Skin epidermis (tissue), 12 donors: Measurements from ENCODE around the gene MYO7B.

Experiments
- H3K27ac ChIP-seq, 21 experiments: fragments of 200-600 bp; sonication (generic) in 11 of 21; one replicate each; pipeline ENCODE4 v1.5.0; 2020; ENCODE audit warnings: mild to moderate bottlenecking in 3 of 21, inconsistent platforms in 2 of 21, moderate library complexity in 2 of 21
- H3K4me3 ChIP-seq, 7 experiments: fragments of 200-600 bp; sonication (generic) in 2 of 7; one replicate each; pipeline ENCODE4 v1.5.0; 2020; ENCODE audit warnings: inconsistent platforms in 2 of 7, mild to moderate bottlenecking in 2 of 7, moderate library complexity in 1 of 7

Gene MYO7B

GRCh38 chr2:127642706-127643438, 107.4 kb downstream of the MYO7B start:
- Histone ChIP-seq H3K4me3 (no peak overlapping the region), H3K27ac (peak overlapping the region in 5 of 21 experiments; percentile 18 to 67 (median 26))

GRCh38 chr2:127643439-127644065, 108.1 kb downstream of the MYO7B start:
- Histone ChIP-seq H3K27ac (peak overlapping the region in 2 of 21 experiments; percentile 21 to 28), H3K4me3 (no peak overlapping the region)

DNA sequence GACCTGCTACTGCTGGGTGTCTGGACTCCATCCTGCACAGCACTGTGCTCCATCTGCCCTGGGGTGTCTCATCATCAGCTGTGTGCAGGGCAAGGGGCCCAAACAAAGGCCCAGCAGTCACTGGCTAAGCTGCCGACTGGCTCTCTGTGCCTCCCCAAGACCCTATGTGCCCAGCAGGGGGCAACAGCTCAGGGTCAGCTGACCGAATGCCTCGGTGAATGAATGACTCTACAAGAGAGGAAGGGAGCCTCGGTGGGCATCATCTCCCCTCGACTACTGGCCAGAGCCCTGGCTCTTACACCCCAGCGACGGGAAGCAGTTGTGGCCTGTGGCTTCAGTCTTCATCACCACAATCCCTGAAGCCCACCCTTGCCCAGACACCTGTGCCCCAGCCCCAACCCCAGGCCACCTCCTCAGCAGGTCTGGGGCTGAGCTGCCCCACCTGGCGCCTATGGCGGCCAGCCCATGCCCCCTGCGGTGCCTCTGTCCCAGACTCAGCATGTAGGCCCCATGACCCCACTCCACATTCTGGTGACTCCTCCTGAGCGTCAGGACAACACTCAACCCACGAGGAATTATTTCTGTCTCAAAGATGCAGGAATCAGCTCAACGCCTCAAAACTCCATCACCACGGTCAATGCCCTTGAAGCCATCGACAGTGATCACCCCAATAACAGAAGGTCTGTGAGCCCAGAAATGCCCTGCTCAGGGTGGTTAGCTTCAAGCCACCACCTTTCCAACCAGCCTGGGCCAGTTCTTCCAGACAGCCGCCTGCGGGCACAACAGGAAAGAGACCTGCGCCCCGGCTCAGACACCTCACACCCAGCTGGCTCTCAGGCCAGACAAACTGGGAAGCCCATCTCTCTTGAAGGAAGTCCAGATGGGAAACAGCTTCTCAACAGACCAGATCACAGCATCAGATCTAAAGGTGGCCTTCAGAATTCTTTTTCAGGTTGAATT, 108.9 kb downstream of the MYO7B start:
- peak overlapping the region in 1 of 21 experiments; percentile 28 for H3K27ac ChIP-seq
- H3K4me3 ChIP-seq = no peak overlapping the region

DNA sequence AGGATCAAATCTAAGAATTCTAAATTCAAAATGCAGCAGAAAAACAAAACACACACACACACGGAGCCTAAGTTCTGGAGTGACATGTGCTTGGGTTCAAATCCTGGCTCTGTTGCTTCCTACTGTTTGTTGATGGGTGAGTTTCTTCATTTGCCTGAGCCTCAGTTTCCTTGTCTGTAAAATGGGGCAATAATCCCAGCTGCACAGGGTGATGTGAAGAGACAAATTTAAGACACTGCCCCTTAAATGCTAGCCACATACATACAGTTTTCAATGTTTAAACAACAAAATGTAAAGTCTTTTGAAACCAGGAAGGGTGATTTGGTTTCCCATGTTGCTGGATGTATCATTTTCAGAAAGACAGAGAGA, 109.5 kb downstream of the MYO7B start:
- Histone ChIP-seq H3K27ac (no peak overlapping the region), H3K4me3 (no peak overlapping the region)

DNA sequence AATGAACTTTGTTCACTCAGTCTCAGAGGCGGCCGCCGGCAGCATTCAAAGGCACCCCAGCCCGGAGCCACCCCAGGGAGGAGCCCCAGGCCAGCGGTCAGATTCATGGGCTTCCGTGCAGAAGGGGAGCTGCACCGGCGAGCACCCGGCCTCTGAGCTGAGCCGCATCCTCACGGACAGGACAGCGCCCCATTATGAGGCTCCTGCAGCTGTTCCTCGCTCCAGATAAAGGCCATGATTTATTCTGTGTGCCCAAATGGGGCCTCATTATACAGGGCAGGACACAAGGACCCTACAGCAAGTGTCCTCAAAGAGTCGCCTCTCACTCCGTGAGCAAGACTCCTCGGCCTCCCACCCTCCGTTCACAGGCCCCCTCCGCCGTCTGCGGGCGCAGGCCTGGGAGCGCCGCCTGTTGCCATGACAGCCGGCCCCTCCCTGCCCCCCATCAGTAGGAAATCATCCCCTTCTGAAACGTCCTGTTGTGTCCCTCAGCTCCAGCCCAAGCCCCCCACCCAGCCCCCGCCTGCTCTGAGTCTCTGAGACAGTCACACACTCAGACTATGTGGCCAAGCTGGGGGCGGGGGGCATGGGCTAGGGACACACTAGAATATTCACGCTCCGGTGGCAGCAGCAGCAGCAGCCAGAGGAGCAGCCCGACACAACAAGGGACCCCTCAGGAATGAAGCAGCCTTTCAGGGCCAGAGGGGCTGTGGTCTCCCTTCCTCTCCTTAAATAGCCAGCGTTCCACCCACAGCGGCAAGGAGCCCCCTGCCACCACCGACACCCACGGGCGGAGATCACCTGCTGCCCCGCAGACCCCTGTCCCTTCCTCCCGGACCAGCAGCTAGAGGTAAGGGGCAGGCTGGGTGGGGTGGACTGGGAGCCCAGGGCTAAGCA, 110.2 kb downstream of the MYO7B start, which contains the start of gene GPR17:
Gene GPR17 (plus strand): TSS at position 759 of the 897 bp plus-strand sequence. CDS start 4,583 bp downstream, outside the sequence.
- peak within 1 kb of the TSS in 6 of 21 experiments; percentile 4 to 63 (median 52) for H3K27ac ChIP-seq
- no peak within 1 kb of the TSS for H3K4me3 ChIP-seq

DNA sequence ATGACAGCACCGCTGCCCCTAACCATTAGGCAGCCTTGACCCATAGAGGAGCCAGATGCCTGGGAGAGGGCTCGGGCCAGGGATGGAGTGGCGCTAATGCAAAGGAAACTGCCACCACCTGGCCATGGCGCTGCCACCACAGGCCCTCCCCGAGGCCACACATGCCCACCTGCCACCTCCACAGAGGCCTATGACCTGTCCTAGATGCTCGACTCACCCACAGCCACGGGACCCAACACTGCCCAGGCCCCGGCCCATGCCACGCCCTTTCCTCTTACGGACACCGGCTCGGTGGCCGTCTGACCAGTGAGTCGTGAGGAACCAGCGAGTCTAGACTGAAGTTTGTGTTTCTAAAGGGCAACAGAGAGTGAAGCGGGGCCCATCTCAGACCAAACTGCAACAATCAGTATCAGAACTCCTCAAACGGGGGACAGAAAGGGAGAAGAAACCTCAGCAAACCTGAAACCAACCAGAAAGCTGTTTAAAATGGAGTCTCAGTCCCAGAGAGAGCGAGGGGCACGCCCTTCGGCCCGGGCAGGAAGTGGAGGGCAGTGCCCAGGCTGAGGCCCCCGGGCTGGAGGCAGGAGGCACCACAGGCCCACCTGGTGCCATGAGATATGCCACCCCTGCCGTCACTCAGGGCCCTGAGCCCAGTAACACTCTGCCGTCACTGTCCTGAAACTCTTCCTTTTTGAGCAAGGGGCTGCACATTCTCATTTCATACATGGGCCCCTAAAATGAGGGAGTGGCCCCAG, 111.2 kb downstream of the MYO7B start:
- Histone ChIP-seq H3K27ac (peak overlapping the region in 6 of 21 experiments; percentile 4 to 63 (median 52)), H3K4me3 (no peak overlapping the region)

DNA sequence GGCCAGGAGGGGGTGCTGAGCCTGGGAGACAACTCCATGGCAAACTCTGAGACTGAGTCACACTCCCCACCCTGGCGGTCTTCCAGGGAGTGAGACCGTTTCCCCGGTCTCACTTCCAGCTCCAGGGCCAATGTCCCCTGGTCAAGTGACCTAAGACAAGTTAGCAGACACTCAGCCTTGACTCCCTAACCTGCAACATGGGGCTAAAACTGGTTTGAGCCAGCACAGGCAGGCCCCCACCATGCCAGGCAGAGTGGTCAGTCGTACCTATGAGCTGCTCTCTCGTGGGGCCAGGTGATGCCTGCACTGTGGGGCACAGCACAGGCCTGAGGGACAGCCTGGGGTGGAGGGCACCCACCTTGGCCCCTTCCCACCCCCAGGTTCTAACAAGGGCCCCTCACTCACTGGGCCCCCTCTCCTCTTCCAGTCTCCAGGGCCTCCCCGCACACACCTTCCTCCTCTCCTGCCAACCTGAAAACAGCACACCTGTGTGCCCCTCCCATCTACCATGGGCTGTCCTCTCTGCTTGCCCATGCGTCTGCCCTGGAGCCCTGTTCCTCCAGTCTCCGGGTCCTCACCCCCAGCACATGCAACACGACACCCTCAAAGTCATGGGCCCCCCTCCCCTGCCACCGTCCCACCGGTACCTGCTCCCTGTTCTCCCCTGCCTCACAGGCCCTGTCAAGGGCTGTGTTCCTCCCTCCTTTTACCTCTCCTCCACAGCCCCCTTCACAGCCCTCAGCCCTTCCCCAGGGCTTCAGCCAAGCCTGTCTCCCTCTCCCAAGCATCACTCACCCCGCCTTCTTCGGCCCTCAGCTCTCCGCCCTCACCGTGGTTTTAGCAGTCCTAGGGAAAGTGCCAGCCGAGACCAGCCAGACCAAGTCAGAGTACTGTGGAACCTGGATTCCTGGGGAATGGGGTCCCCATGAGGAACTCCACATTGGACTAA, 112.0 kb downstream of the MYO7B start:
- Histone ChIP-seq H3K27ac (peak overlapping the region in 3 of 21 experiments; percentile 16 to 63 (median 61)), H3K4me3 (no peak overlapping the region)

DNA sequence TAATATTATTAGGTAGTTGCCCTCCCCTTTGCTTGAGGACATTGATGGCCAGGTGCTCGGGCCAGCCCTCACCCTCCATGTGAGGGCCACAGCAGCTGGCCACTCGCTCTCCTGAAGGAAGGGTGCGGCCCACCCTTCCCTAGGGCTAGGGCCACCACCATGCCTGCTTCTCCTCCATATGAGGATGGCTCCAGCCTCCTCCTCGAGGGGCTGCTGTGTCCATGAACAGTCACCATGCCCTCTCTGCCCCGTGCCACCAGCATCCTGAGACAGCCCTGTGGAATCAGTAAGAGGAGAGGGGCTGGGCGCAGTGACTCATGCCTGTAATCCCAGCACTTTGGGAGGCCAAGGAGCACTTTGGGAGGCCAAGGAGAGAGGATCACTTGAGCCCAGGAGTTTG, 112.8 kb downstream of the MYO7B start:
- no peak overlapping the region for H3K27ac ChIP-seq
- no peak overlapping the region for H3K4me3 ChIP-seq

GRCh38 chr2:127649100-127649611, 113.7 kb downstream of the MYO7B start:
- H3K27ac ChIP-seq = peak overlapping the region in 4 of 21 experiments; percentile 10 to 47 (median 19)
- no peak overlapping the region for H3K4me3 ChIP-seq

DNA sequence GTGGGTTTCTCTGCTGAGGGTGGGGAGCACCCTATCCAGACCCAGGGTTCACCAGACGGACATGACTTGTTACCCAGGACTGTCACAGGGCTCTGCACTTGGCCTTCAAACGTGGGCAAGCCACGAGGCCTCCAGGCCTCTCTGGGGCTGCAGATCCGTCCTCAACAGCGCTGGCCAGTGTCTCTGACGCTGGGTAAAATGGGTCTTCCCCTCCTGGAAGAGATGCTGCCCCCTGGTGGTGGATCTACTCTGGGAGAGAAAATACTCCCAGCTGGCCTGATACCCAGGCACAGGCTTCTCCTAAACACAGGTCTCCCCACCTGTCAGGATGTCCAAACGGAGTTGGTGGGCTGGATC, 114.2 kb downstream of the MYO7B start:
- peak overlapping the region in 5 of 21 experiments; percentile 10 to 47 (median 19) for H3K27ac ChIP-seq
- H3K4me3 ChIP-seq = no peak overlapping the region

DNA sequence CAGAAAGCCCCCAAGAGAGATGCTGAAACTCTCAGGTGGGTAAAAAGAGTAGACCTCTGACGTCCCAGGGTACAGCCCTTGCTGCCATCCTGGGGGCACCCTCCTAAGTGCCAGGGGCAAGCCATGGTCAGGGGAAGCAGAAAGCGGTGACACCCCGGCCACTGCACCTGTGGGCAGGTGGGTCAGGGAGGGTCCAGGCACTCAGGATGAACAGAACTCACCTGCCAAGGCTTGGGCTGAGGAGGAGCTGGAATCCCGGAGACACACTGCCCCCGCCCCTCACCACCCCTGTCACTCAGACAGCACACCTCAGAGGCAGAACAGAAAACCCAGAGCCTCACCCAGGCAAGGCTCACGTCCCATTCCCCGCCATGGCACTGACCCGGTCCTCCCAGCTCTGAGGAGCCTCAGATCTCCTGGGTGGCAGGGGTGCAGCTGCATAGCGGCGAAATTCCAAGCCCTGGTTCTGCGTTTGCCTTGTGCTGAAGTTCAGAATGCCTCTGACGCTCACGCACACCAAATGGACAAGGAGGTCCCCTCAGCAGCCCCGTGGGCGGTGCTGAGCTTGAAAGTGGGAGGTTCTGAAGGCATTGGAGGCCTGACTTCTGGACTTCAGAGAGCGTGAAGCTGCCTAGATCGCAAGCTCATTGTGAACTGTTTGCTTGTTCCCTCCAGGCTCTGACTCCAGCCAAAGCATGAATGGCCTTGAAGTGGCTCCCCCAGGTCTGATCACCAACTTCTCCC, 114.7 kb downstream of the MYO7B start:
- H3K4me3 ChIP-seq = no peak overlapping the region
- peak overlapping the region in 6 of 21 experiments; percentile 10 to 21 (median 18) for H3K27ac ChIP-seq

- H3K4me3 ChIP-seq = no peak overlapping the region
- H3K27ac ChIP-seq = peak overlapping the region in 3 of 21 experiments; percentile 12 to 20 (median 20)
Observed at GRCh38 chr2:127650785-127651380, 115.4 kb downstream of the MYO7B start.

- Histone ChIP-seq H3K27ac (peak overlapping the region in 2 of 21 experiments; percentile 12 to 20), H3K4me3 (no peak overlapping the region)
Observed at GRCh38 chr2:127651381-127651809, 115.9 kb downstream of the MYO7B start.

DNA sequence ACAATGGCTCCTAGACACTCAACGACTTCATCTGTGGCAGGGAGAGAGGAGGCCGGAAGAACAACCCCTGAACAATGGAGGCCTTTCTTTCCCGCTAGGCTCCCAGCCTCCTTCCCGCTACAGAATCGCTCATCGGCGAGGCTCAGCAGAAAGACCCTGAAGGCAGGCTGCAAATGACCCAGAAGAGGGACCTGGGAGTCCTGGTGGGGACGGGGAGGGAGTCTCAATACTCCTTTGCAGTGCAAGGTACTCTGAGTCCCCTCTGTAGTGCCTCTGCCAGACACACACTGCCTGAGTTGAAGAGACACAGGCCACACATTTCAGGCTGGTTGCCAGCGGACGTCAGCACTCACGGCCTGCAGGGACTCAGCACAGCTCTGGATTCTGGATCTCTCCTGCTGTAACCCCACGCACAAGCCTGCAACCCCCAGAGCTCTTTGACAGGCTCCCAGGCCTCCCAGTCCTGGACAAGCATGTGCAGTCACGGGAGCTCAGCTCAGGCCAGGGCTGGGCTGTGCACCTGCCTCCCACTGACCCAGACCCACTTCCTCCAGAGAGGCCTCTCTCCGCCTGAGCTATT, 116.6 kb downstream of the MYO7B start:
- no peak overlapping the region for H3K4me3 ChIP-seq
- peak overlapping the region in 1 of 21 experiments; percentile 20 for H3K27ac ChIP-seq

DNA sequence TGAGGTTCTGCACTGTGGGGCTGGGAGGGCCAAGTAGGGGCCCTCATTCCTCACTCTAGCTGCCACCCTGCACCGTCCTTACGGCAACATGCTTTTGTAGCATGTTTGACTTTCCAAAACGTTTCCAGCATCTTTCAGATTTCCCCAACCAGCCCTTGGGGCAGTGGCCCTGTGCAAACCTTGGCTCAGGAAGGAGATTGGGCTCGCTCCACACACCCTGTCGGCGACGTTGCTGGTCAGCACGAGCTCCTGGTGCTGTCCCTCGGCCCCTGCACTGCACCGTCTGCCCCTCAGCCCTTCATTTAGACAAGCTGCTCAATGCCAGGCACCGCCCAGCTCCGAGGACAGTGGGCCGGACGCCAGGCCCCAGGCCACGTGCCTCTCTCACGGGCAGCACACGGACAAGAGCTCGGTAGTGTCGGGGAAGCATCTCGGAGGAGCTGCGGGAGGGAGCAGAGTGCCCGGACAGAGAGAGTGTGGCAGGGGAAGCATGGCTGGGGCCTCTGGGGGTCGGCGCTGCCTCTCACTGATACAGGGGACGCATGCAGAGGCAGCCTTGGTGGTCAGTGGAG, 117.4 kb downstream of the MYO7B start:
- H3K27ac ChIP-seq = no peak overlapping the region
- no peak overlapping the region for H3K4me3 ChIP-seq
